OCI-LY1 (cell line): ENCODE data around the gene PDE1A.

Source experiments
- H2AFZ ChIP-seq: fragments of 200-600 bp; sonication (generic), shearing (Covaris generic); 2 replicates; pipeline ENCODE4 v1.6.0; 2014; ENCODE audit warnings: antibody characterized with exemption, mild to moderate bottlenecking, low read length
- H3F3A ChIP-seq: fragments of 200-600 bp; sonication (generic), shearing (Covaris generic); 2 replicates; pipeline ENCODE4 v1.6.0; 2014; ENCODE audit warnings: mild to moderate bottlenecking, antibody characterized with exemption, low read length, moderate library complexity; ENCODE audit not compliant: insufficient read depth
- H3K27ac ChIP-seq: fragments of 200-600 bp; sonication (generic); 2 replicates; pipeline ENCODE4 v1.5.1; 2014; ENCODE audit warnings: low read length, mixed run types, mild to moderate bottlenecking, low read depth; ENCODE audit not compliant: poor library complexity, severe bottlenecking
- H3K27me3 ChIP-seq: fragments of 200-600 bp; sonication (generic); 2 replicates; pipeline ENCODE4 v1.6.0; 2014; ENCODE audit warnings: antibody characterized with exemption, mild to moderate bottlenecking, low read length, moderate library complexity; ENCODE audit not compliant: insufficient read depth
- H3K36me3 ChIP-seq: fragments of 200-600 bp; sonication (generic); 2 replicates; pipeline ENCODE4 v1.6.1; 2014; ENCODE audit warnings: mild to moderate bottlenecking, antibody characterized with exemption, low read length, moderate library complexity, mixed read lengths; ENCODE audit not compliant: insufficient read depth
- H3K4me1 ChIP-seq: fragments of 200-600 bp; sonication (generic); 2 replicates; pipeline ENCODE4 v1.5.1; 2014; ENCODE audit warnings: mild to moderate bottlenecking, low read length, moderate library complexity; ENCODE audit not compliant: insufficient read depth, severe bottlenecking
- H3K4me2 ChIP-seq: fragments of 200-600 bp; sonication (generic), shearing (Covaris generic); 2 replicates; pipeline ENCODE4 v1.6.1; 2014; ENCODE audit warnings: low read length
- H3K4me3 ChIP-seq: fragments of 200-600 bp; sonication (generic); 2 replicates; pipeline ENCODE4 v1.5.1; 2014; ENCODE audit warnings: low read length, low read depth, mild to moderate bottlenecking, mixed read lengths; ENCODE audit not compliant: poor library complexity, severe bottlenecking
- H3K79me2 ChIP-seq: fragments of 200-600 bp; shearing (Covaris generic); 2 replicates; pipeline ENCODE4 v1.6.1; 2016; ENCODE audit warnings: mixed run types, low read length, mixed read lengths; ENCODE audit not compliant: insufficient read depth
- H3K9ac ChIP-seq: fragments of 200-600 bp; sonication (generic), shearing (Covaris generic); 2 replicates; pipeline ENCODE4 v1.6.1; 2014; ENCODE audit warnings: mild to moderate bottlenecking, low read length, mixed read lengths
- H3K9me2 ChIP-seq: fragments of 200-600 bp; sonication (generic), shearing (Covaris generic); 2 replicates; pipeline ENCODE4 v1.6.1; 2014; ENCODE audit warnings: low read depth, mild to moderate bottlenecking, low read length, mixed read lengths
- H3K9me3 ChIP-seq: fragments of 200-600 bp; shearing (Covaris generic); 2 replicates; pipeline ENCODE4 v1.6.1; 2014; ENCODE audit warnings: low read length, mixed read lengths
- H4K20me1 ChIP-seq: fragments of 200-600 bp; sonication (generic), shearing (Covaris generic); 2 replicates; pipeline ENCODE4 v1.6.0; 2016; ENCODE audit warnings: mild to moderate bottlenecking, low read length; ENCODE audit not compliant: insufficient read depth
- EZH2 ChIP-seq: fragments of 200-600 bp; sonication (generic), shearing (Covaris generic); IDR thresholded peaks from 2 replicates; pipeline ENCODE4 v1.8.0; 2017; ENCODE audit warnings: borderline replicate concordance, mixed run types, mild to moderate bottlenecking, antibody characterized with exemption, low read length, moderate library complexity, mixed read lengths
- TF ChIP-seq, protein P1 (sequence below): fragments of 200-600 bp; sonication (generic), shearing (Covaris generic); IDR thresholded peaks from 2 replicates; pipeline ENCODE4 v1.5.1; 2017; ENCODE audit warnings: mild to moderate bottlenecking, antibody characterized with exemption, low read length, moderate library complexity, mixed read lengths

PDE1A gene

DNA sequence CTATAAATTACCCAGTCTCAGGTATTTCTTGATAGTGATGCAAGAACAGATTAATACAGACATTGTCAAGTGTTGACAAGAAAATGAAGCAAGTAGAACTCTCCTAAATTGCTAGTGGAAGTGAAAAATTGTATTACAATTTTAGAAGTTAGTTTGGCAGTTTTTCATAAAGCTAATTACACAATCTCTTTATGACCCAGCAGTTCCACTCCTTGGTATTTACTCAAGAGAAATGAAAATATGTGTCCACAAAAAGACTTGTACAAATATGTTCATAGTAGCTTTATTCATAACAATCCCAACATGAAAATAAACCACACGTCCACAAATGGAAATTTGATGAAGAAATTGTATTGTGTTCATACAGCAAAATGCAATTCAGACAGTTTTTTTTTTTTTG, 49.4 kb downstream of the PDE1A start:
- no peaks in the 10 kb centered on the region for H3K4me1 ChIP-seq
- no peaks in the 10 kb centered on the region for H3K36me3 ChIP-seq
- H2AFZ ChIP-seq: no peak overlapping the region
- H3K9me2 ChIP-seq: no peaks in the 10 kb centered on the region
- no peak overlapping the region for H3K4me2 ChIP-seq
- TF ChIP-seq, protein P1, sequence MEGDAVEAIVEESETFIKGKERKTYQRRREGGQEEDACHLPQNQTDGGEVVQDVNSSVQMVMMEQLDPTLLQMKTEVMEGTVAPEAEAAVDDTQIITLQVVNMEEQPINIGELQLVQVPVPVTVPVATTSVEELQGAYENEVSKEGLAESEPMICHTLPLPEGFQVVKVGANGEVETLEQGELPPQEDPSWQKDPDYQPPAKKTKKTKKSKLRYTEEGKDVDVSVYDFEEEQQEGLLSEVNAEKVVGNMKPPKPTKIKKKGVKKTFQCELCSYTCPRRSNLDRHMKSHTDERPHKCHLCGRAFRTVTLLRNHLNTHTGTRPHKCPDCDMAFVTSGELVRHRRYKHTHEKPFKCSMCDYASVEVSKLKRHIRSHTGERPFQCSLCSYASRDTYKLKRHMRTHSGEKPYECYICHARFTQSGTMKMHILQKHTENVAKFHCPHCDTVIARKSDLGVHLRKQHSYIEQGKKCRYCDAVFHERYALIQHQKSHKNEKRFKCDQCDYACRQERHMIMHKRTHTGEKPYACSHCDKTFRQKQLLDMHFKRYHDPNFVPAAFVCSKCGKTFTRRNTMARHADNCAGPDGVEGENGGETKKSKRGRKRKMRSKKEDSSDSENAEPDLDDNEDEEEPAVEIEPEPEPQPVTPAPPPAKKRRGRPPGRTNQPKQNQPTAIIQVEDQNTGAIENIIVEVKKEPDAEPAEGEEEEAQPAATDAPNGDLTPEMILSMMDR: no peak
- no peak for TF ChIP-seq EZH2
- H3K4me3 ChIP-seq: no peak overlapping the region
- H4K20me1 ChIP-seq: no peaks in the 10 kb centered on the region
- no peaks in the 10 kb centered on the region for H3K9me3 ChIP-seq
- H3K79me2 ChIP-seq: no peaks in the 10 kb centered on the region
- no peaks in the 10 kb centered on the region for H3F3A ChIP-seq
- no peak overlapping the region for H3K9ac ChIP-seq
- no peaks in the 10 kb centered on the region for H3K27me3 ChIP-seq
- no peak overlapping the region for H3K27ac ChIP-seq

DNA sequence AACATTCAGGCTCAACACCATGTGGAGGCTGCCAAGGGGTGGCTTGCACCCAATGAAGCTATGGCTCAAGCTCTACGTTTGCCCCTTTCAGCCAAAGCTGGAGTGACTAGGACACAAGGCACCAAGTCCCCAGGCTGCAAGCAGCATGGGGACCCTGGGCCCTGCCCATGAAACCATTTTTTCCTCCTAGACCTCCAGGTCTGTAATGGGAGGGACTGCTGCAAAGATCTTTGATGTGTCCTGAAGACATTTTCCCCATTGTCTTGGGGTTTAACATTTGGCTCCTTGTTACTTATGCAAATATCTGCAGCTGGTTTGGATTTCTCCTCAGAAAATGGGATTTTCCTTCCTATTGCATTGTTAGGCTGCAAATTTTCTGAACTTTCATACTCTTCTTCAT, 51.0 kb downstream of the PDE1A start:
- Histone ChIP-seq H3K36me3 (no peaks in the 10 kb centered on the region), H3K79me2 (no peaks in the 10 kb centered on the region), H3F3A (no peaks in the 10 kb centered on the region), H3K9ac (no peak overlapping the region), H3K27ac (no peak overlapping the region), H3K9me2 (no peaks in the 10 kb centered on the region), H3K4me2 (no peak overlapping the region), H3K27me3 (no peaks in the 10 kb centered on the region), H2AFZ (no peak overlapping the region), H3K4me1 (no peaks in the 10 kb centered on the region), H3K4me3 (no peak overlapping the region), H3K9me3 (no peaks in the 10 kb centered on the region), H4K20me1 (no peaks in the 10 kb centered on the region)
- TF ChIP-seq, protein P1: no peak
- TF ChIP-seq EZH2: no peak

DNA sequence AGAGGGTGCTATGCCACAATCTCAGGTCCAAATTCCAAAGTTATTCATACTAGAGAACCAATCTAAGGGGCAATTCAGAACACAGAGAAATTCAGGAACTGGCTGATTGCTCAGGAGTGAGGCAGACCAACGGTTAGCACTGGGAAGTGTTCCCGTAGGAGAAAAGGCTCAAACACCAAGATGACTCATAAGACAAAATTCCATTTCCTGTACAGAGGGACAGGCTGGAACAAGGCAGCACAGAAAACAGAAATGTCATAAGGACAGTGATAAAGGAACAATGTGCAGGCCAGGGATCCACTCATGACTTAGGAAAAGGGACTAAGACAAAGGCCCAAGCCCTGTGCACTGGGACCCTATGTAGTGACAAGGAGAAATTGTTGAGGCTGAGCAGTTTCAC, 54.2 kb downstream of the PDE1A start:
- Histone ChIP-seq H3K4me3 (no peak overlapping the region), H3K9ac (no peak overlapping the region), H3K4me1 (no peaks in the 10 kb centered on the region), H3K27ac (no peak overlapping the region), H3K79me2 (no peaks in the 10 kb centered on the region), H3K4me2 (no peak overlapping the region), H2AFZ (no peak overlapping the region), H3K9me2 (no peaks in the 10 kb centered on the region), H3K36me3 (no peaks in the 10 kb centered on the region), H4K20me1 (no peaks in the 10 kb centered on the region), H3K27me3 (no peaks in the 10 kb centered on the region), H3K9me3 (no peaks in the 10 kb centered on the region), H3F3A (no peaks in the 10 kb centered on the region)
- no peak for TF ChIP-seq EZH2
- TF ChIP-seq, protein P1: no peak
